Subcutaneous adipose tissue (tissue), 4 donors: Measurements from ENCODE around the gene CACNA1B. TPM values are rescaled to one million over a fixed set of nuclear protein-coding genes. Genes with fewer than 3 reads are reported as not detected.

Experiments
- total RNA-seq, 4 donors: library from RNA; depleted of rRNA; stranded (reverse); fragments of >200 nt; gene quantifications; one replicate each; pipeline ENCODE4 v1.1.0, GENCODE V29; 2016
- TF ChIP-seq, protein P1 (sequence below): fragments of 450-650 bp; IDR thresholded peaks from one replicate; pipeline ENCODE4 v1.5.1; 2016; ENCODE audit warnings: low read depth, mild to moderate bottlenecking, control low read depth, antibody characterized with exemption, moderate library complexity

Gene CACNA1B
- total RNA-seq, 4 donors from 2014 or later: not detected

DNA sequence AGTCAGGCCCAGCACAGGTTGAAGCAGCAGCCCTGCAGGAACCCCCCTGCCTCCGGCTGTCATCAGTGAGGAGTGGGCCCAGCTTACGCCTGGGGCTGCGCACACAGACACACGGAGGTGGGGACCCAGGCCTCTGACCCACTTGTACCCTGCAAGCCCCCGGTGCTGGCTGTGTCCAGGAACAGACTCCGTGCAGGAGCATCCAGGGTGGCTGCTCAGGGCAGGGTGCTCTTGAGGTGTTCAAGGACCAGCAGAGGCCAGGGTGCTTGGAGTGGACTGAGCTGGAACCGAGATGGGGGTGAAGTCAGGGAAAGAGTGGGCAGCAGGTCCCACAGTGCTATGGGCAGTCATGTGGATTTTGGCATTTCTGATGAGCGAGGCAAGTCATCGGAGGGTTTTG lies 199.5 kb downstream of the CACNA1B start:
- TF ChIP-seq, protein P1, sequence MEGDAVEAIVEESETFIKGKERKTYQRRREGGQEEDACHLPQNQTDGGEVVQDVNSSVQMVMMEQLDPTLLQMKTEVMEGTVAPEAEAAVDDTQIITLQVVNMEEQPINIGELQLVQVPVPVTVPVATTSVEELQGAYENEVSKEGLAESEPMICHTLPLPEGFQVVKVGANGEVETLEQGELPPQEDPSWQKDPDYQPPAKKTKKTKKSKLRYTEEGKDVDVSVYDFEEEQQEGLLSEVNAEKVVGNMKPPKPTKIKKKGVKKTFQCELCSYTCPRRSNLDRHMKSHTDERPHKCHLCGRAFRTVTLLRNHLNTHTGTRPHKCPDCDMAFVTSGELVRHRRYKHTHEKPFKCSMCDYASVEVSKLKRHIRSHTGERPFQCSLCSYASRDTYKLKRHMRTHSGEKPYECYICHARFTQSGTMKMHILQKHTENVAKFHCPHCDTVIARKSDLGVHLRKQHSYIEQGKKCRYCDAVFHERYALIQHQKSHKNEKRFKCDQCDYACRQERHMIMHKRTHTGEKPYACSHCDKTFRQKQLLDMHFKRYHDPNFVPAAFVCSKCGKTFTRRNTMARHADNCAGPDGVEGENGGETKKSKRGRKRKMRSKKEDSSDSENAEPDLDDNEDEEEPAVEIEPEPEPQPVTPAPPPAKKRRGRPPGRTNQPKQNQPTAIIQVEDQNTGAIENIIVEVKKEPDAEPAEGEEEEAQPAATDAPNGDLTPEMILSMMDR: no peak

DNA sequence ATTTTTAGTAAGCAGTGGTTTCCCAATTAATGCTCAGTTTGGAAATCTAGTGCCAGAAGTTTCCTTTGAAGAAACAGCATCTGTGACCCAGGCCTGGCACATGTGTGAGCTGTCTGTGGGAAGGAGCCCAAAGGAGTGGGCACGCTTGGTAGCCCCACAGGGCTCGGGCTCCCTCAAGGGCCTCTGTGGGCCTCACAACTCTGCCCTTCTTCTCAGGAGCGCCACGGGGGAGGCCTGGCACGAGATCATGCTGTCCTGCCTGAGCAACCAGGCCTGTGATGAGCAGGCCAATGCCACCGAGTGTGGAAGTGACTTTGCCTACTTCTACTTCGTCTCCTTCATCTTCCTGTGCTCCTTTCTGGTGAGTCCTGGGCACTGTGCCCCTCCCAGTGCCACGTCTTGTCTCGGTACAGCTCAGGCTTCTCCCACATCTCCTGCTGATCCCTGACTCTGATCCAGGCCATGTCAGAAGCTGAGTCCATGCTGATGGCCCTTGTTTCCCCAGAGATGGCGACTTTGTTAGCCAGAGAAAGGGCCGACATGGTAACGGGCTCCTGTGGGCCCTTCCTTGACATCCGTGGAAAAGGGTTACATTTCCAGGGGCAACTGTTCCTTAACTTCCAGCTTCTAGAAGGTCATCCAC lies 200.4 kb downstream of the CACNA1B start:
- TF ChIP-seq, protein P1: no peak

DNA sequence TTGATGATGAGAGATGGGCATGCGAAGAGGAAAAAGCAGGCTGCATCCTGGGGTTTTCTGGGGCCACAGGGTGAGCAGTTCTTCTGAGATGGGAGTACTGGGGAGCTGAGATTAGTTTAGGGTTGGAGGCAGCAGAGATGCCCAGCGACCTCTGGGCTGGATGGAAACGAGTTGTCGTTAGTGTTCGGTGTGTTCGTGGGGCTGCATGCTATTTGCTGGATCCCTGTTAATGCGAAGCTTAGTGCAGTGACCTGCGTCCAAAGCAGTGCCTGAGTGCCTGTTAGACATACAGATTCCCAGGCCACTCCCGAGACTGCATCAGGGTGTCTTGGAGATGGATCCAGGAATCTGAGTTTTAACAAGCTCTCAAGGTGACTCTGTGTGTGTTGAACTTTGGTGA lies 201.3 kb downstream of the CACNA1B start:
- TF ChIP-seq, protein P1: no peak

DNA sequence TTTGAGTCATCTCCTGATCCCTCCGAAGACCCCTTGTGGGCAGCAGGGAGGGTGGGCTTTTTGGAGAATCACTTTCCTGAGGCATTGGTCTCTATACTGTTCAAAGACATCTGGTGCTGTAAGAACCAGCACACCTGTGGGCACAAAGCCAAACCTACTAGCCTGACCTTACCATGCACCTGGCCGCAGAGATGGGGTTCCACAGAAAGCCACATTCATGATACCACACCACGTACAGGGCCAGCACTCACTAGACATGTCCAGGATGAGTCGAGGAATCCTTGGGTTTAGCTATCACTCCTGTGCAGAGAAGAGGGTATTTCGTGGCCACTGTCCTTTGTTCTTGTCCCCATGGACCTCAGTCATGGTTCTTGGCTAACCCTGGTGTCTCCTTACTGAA lies 203.4 kb downstream of the CACNA1B start:
- TF ChIP-seq, protein P1: no peak

DNA sequence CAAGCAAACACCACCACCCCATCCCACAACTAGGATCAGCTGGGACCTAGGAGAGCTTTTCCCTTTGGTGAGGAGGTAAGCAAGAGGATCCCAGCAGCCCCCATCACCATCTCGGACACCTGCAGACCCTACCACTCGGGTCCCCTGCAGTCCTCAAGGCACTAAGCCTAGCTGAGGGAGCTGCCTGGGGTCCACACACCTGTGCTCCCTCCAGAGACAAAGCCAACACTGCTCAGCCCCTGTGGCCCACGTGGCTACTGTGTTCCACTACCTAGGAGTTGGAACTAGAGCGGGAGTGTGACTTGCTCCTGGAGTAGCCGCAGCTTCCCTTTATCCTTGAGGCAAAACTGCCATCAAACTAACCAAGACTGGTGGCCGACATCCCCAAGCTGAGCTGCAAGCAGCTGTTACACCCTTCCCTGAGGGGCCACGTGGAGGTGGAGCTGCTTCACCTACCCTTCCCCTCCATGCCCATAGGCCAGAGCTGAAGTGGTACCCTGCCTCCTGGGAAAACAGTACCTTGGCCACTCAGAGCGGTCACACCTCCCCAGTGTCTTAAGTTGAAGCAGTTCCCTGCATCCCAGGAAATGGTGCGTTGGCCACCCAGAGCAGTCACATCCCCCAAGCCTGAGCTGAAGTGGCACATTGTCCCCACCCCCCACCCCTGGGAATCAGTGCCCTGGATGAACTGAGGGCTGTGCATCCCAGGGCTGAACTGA lies 205.5 kb downstream of the CACNA1B start:
- TF ChIP-seq, protein P1: no peak

DNA sequence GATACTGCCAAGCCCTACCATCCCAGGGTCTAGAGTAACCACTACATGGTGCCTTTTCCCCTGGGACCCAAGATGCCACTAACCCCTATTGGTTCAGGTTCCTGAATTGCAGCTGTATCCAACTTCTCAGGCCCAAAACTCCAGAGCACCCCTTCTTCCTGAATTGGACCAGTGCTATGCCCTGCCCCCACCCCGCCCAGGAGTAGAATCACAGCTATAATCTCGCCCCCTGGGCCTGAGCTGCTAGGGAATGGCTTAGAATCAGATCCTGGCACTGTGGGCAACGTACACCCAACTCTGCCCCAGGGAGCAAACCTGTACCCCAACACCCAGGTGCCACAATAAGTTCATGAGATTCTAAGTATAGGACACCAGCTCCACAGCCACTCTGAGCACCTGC lies 206.3 kb downstream of the CACNA1B start:
- TF ChIP-seq, protein P1: no peak

DNA sequence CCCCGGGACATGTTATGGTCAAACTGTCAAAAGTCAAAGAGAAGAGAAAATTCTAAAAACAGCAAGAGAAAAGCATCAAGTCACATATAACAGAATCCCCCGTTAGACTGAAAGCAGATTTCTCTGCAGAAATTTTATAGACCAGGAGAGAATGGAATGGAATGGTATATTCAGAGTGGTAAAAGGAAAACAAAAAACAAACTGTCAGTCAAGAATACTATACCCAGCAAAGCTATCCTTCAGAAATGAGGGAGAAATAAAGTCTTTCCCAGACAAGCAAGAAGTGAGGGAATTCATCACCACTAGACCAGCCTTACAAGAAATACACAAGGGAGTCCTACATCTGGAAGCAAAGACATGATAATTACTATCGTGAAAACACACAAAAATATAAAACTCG lies 208.0 kb downstream of the CACNA1B start:
- TF ChIP-seq, protein P1: no peak
